Ishikawa (cell line): Measurements from ENCODE around the gene METRNL.

ENCODE experiments used
- CREB1 ChIP-seq: IDR thresholded peaks from 2 replicates; pipeline ENCODE4 v1.6.1; 2012; ENCODE audit warnings: low read depth
- RAD21 ChIP-seq: IDR thresholded peaks from 2 replicates; pipeline ENCODE4 v1.6.1; 2012; ENCODE audit warnings: low read depth
- TAF1 ChIP-seq: IDR thresholded peaks from 2 replicates; pipeline ENCODE4 v1.6.1; 2012; ENCODE audit warnings: low read depth, mild to moderate bottlenecking
- TEAD4 ChIP-seq: IDR thresholded peaks from 2 replicates; pipeline ENCODE4 v1.6.1; 2012
- TF ChIP-seq, protein P1 (sequence below): IDR thresholded peaks from 2 replicates; pipeline ENCODE4 v1.6.1; 2012

DNA sequence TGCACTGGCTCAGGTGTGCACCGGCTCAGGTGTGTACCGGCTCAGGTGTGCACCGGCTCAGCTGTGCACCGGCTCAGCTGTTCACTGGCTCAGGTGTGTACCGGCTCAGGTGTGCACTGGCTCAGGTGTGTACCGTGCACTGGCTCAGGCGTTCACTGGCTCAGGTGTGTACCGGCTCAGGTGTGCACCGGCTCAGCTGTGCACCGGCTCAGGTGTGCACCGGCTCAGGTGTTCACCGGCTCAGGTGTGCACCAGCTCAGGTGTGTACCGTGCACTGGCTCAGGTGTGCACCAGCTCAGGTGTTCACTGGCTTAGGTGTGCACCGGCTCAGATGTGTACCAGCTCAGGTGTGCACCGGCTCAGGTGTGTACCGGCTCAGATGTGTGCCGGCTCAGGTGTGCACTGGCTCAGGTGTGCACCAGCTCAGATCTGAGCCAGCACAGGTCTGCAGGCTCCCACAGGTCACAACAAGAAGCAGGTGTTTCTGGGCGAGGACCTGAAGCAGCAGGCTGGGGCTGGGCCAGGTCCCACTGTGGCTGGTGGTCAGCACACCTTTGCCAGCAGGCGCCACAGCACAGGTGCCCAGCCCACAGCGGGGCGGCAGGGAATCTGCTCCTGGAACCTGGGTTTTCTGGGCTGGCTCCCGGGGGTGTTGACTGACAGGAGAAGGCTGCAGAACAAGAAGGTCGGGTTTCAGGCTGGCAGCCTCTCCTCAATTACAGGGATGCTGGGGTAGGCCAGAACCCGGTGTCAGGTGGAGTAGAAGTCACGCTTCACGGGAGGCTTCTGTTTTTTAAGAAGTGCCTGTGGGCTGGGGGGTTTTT is 17.2 kb downstream of the METRNL start:
- peak; percentile 29 for TF ChIP-seq RAD21
- TF ChIP-seq CREB1: no peak
- peak; percentile 82 for TF ChIP-seq TEAD4
- TF ChIP-seq, protein P1, sequence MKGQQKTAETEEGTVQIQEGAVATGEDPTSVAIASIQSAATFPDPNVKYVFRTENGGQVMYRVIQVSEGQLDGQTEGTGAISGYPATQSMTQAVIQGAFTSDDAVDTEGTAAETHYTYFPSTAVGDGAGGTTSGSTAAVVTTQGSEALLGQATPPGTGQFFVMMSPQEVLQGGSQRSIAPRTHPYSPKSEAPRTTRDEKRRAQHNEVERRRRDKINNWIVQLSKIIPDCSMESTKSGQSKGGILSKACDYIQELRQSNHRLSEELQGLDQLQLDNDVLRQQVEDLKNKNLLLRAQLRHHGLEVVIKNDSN: peak; percentile 43
- TF ChIP-seq TAF1: no peak; the same call in 1 of the 2 replicates
